PC-3 (cell line): ENCODE data around the gene FGD5. TPM values are rescaled to one million over a fixed set of nuclear protein-coding genes. Genes with fewer than 3 reads are reported as not detected.

ENCODE experiments used
- ATAC-seq: fragments of 200-7000 bp; cut with Tn5 transposase; 2 replicates; pipeline ENCODE4 v1.9.1; 2020; ENCODE audit warnings: mild to moderate bottlenecking, moderate library complexity
- BruUV-seq: library from RNA; stranded (reverse); fragments of 400-500 nt; replicated peaks from 2 replicates; lab custom pipeline; 2021; lab: Mats Ljungman, UMichigan
- CTCF ChIA-PET: fragments of 300-600 bp; sonication (Branson Sonifier 250); formaldehyde crosslinking; loops from one replicate; lab custom pipeline; 2022; ENCODE audit warnings: antibody characterized with exemption; lab: Charles Lee
- POLR2A ChIA-PET: fragments of 300-600 bp; sonication (Branson Sonifier 250); formaldehyde crosslinking; loops from one replicate; lab custom pipeline; 2022; ENCODE audit warnings: antibody characterized with exemption; ENCODE audit not compliant: unreplicated experiment; lab: Charles Lee
- DNase-seq: peaks from one replicate; pipeline ENCODE4 v3.0.0-alpha.2; 2015
- H2AFZ ChIP-seq: fragments of 300-600 bp; sonication (generic); 2 replicates; pipeline ENCODE4 v1.6.0; 2016; ENCODE audit warnings: antibody characterized with exemption, low read length
- H3F3A ChIP-seq: fragments of 300-600 bp; sonication (generic); one replicate; pipeline ENCODE4 v1.6.0; 2017; ENCODE audit warnings: antibody characterized with exemption, low read length, control low read depth, mild to moderate bottlenecking; ENCODE audit not compliant: unreplicated experiment
- H3K27ac ChIP-seq: fragments of 300-600 bp; sonication (generic); 2 replicates; pipeline ENCODE4 v1.5.1; 2016; ENCODE audit warnings: mild to moderate bottlenecking, low read length
- H3K27me3 ChIP-seq: fragments of 300-600 bp; sonication (generic); 2 replicates; pipeline ENCODE4 v1.6.1; 2016; ENCODE audit warnings: low read length, mixed read lengths
- H3K36me3 ChIP-seq: fragments of 300-600 bp; sonication (generic); 2 replicates; pipeline ENCODE4 v1.6.1; 2016; ENCODE audit warnings: low read depth, mixed run types, low read length, mixed read lengths
- H3K4me1 ChIP-seq: fragments of 300-600 bp; sonication (generic); 2 replicates; pipeline ENCODE4 v1.5.1; 2016; ENCODE audit warnings: low read length; ENCODE audit not compliant: insufficient read depth
- H3K4me2 ChIP-seq: fragments of 300-600 bp; sonication (generic); 2 replicates; pipeline ENCODE4 v1.6.0; 2016; ENCODE audit warnings: low read length
- H3K4me3 ChIP-seq: fragments of 300-600 bp; sonication (generic); 2 replicates; pipeline ENCODE4 v1.5.1; 2016; ENCODE audit warnings: mild to moderate bottlenecking, low read length, mixed read lengths
- H3K79me2 ChIP-seq: fragments of 300-600 bp; sonication (generic); 2 replicates; pipeline ENCODE4 v1.6.1; 2017; ENCODE audit warnings: low read length, mixed read lengths
- H3K9ac ChIP-seq: fragments of 300-600 bp; sonication (generic); 2 replicates; pipeline ENCODE4 v1.6.0; 2016; ENCODE audit warnings: mild to moderate bottlenecking, low read length
- H3K9me2 ChIP-seq: fragments of 300-600 bp; sonication (generic); replicated peaks from 2 replicates; pipeline ENCODE4 v1.6.1; 2016; ENCODE audit warnings: mixed run types, low read length, mixed read lengths
- H3K9me3 ChIP-seq: fragments of 300-600 bp; sonication (generic); 2 replicates; pipeline ENCODE4 v1.6.1; 2016; ENCODE audit warnings: low read length, mixed read lengths
- H4K20me1 ChIP-seq: fragments of 300-600 bp; sonication (generic); 2 replicates; pipeline ENCODE4 v1.6.1; 2016; ENCODE audit warnings: low read length, mixed read lengths
- CTCF ChIP-seq: fragments of 300-600 bp; sonication (generic); conservative IDR thresholded peaks from 2 replicates; pipeline ENCODE4 v1.5.1; 2017; ENCODE audit warnings: antibody characterized with exemption, low read depth, mild to moderate bottlenecking, low read length
- EZH2 ChIP-seq: fragments of 300-600 bp; sonication (generic); IDR thresholded peaks from one replicate; pipeline ENCODE4 v1.6.1; 2017; ENCODE audit warnings: antibody characterized with exemption, mild to moderate bottlenecking, low read length; ENCODE audit not compliant: unreplicated experiment
- EZH2phosphoT487 ChIP-seq: fragments of 300-600 bp; sonication (generic); IDR thresholded peaks from 2 replicates; pipeline ENCODE4 v1.6.1; 2018; ENCODE audit warnings: mild to moderate bottlenecking, antibody characterized with exemption, low read length, borderline replicate concordance
- intact Hi-C: fragments of 100-400 bp; cut with micrococcal nuclease; formaldehyde crosslinking; loops from 2 replicates; pipeline ENCODE4 v1.9.0; 2023
- total RNA-seq: library from RNA; depleted of rRNA; stranded (reverse); fragments of >200 nt; gene quantifications from 2 replicates; pipeline ENCODE4 v1.2.3, GENCODE V29; 2014

FGD5 gene
- total RNA-seq, 1 experiment from 2014 or later, result not detected

- Histone ChIP-seq H2AFZ (no peak overlapping the region), H3K4me1 (no peaks in the 10 kb centered on the region), H3K4me2 (no peak overlapping the region), H3K4me3 (no peak overlapping the region), H3K79me2 (no peaks in the 10 kb centered on the region), H3K9me3 (no peaks in the 10 kb centered on the region), H3K9me2 (no peaks in the 10 kb centered on the region), H3K36me3 (no peaks in the 10 kb centered on the region), H3F3A (no peaks in the 10 kb centered on the region), H3K27me3 (0 out of 2 replicates have a peak, but pooled peaks cover 10% of the 10 kb centered on the region), H3K9ac (no peak overlapping the region), H4K20me1 (no peaks in the 10 kb centered on the region), H3K27ac (no peak overlapping the region)
- POLR2A ChIA-PET, result no interaction called here
- no TSS peak for BruUV-seq
- ATAC-seq, result no peak
- CTCF ChIA-PET, result no interaction called here
- no peak for TF ChIP-seq EZH2phosphoT487
- TF ChIP-seq EZH2, result no peak
- no peak for TF ChIP-seq CTCF
- intact Hi-C loops, result no loop called here
- no peak for DNase-seq
Observed at GRCh38 chr3:14786369-14786768, 32.4 kb upstream of the FGD5 start.

- ChIA-PET POLR2A (no interaction called here), CTCF (no interaction called here)
- no peak for TF ChIP-seq EZH2phosphoT487
- TF ChIP-seq CTCF, result no peak
- no peak for TF ChIP-seq EZH2
Observed at GRCh38 chr3:14787630-14788029, 31.1 kb upstream of the FGD5 start.

DNA sequence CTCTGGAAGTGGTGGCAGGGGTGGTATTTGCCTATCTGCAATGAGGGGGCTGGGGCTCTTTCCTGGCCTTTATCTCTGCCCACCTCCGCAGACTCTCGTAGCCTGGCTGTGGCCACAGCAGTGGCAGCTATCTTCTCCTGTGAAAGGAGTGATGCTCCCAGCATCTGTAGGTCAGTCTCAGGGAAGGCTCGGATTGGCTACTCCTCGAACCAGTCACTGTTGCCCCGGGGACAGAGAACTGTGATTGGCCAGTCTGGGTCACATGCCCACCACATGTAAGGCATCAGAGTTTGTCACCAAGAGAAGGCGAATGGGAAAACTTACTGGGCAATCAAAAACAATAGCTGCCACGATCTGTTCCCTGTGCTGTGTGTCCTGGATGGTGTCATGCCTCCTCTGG is 30.1 kb upstream of the FGD5 start:
- BruUV-seq, result no TSS peak
- Histone ChIP-seq H3K9me2 (no peaks in the 10 kb centered on the region), H2AFZ (no peak overlapping the region), H3K4me1 (no peaks in the 10 kb centered on the region), H3K9ac (no peak overlapping the region), H3F3A (no peaks in the 10 kb centered on the region), H3K27ac (no peak overlapping the region), H3K36me3 (no peaks in the 10 kb centered on the region), H3K27me3 (peaks cover 10% of the 10 kb centered on the region; the same call in 1 of the 2 replicates), H4K20me1 (no peaks in the 10 kb centered on the region), H3K4me2 (no peak overlapping the region), H3K9me3 (no peaks in the 10 kb centered on the region), H3K79me2 (no peaks in the 10 kb centered on the region), H3K4me3 (no peak overlapping the region)
- ChIA-PET CTCF (no interaction called here), POLR2A (no interaction called here)
- TF ChIP-seq EZH2 (no peak), CTCF (no peak), EZH2phosphoT487 (no peak)
- intact Hi-C loops, result no loop called here
- ATAC-seq, result no peak
- no peak for DNase-seq

More at GRCh38 chr3:14787630-14788029, 31.1 kb upstream of the FGD5 start:
- BruUV-seq, result no TSS peak
- Histone ChIP-seq H3K27me3 (0 out of 2 replicates have a peak, but pooled peaks cover 10% of the 10 kb centered on the region), H3K4me1 (no peaks in the 10 kb centered on the region), H3K9ac (no peak overlapping the region), H3K27ac (no peak overlapping the region), H2AFZ (no peak overlapping the region), H3K9me3 (no peaks in the 10 kb centered on the region), H3K36me3 (no peaks in the 10 kb centered on the region), H3K9me2 (no peaks in the 10 kb centered on the region), H3F3A (no peaks in the 10 kb centered on the region), H3K4me3 (no peak overlapping the region), H4K20me1 (no peaks in the 10 kb centered on the region), H3K79me2 (no peaks in the 10 kb centered on the region), H3K4me2 (no peak overlapping the region)
- ATAC-seq, result no peak
- intact Hi-C loops, result no loop called here
- DNase-seq, result no peak
